GM19035 (cell line): ENCODE results near the gene SLC66A2.
"Not testable (repeated sequence)": the region's sequence is repeated elsewhere in the genome, so short reads cannot be mapped to it uniquely, and the experiment has no call there.

Experiments
- ATAC-seq: cut with Tn5 transposase; IDR thresholded peaks from one replicate; pipeline ENCODE4 v1.9.1; 2021; ENCODE audit not compliant: unreplicated experiment

Gene SLC66A2

DNA sequence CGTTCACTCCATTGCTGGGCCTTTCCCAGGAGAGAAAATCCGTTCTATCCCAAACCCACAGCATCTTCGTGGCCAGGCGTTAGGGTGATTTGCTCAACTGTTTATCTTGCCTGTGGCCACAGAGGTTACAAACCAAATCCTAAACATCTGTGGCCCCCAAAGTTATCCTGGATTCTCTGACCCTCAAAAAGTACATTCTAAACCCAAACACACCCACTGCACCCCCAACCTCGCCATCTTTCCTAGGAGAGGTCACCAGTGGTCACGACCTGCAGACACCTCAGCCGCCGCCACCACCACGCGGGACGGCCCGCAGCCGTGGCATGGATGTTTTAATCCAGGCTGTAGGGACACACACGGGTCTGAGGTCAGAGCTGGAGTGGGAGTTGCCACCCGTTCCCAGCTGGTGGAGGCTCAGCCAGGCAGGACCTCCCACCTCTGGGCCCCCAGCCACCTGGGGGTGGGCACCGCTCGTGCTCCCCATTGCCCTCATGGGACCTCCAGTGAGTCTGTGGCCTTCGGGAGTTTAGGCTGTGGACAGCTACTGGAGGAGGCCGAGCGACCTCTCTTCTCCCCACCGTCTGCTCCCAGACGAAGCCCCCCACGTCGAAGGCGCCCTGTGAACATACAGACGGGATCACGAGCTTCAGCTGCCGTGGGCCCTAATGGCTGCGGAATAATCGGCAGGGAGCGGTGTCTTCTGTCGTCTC lies 81.7 kb downstream of the SLC66A2 start:
- no peak for ATAC-seq

DNA sequence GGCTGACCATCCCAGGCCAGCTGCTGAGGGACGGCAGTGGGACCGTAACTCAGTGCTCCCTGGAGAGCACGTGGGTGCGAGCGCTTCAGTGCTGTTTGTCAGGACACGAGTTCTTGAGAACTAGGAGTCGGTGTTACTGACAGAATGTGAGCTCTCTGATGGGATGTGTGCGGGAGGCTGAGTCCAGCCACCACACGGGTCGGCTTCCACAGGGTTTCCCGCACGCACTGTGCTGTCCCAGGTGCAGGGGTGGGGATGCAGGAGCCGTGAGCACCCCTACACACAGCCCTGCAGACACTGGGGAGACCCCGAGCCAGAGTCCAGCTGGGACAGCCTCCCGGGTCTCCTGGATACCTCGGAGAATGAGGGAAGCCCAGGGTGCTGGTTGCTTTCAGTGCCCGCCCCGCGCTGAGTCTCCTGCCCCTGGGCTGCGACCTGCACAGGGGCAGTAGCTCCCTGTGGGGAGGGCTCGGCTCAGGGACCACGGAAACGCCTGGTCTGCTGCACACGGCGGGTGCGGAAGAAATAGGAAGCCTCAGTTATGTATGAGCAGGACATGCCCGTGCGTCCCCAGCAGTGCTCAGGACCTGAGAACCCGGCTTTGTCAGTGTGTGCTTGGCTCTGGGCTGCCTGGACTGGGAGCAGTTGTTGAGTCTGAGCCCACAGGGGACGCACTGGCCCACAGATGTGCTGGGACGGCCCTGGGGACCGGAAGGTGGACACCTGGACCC lies 82.5 kb downstream of the SLC66A2 start:
- ATAC-seq: no peak

- ATAC-seq: no peak
Observed at GRCh38 chr18:79868168-79868784, 83.2 kb downstream of the SLC66A2 start.

GRCh38 chr18:79867666-79868065 lies 83.8 kb downstream of the SLC66A2 start:
- no peak for ATAC-seq

- ATAC-seq: no peak
Observed at GRCh38 chr18:79866889-79867574, 84.4 kb downstream of the SLC66A2 start.

DNA sequence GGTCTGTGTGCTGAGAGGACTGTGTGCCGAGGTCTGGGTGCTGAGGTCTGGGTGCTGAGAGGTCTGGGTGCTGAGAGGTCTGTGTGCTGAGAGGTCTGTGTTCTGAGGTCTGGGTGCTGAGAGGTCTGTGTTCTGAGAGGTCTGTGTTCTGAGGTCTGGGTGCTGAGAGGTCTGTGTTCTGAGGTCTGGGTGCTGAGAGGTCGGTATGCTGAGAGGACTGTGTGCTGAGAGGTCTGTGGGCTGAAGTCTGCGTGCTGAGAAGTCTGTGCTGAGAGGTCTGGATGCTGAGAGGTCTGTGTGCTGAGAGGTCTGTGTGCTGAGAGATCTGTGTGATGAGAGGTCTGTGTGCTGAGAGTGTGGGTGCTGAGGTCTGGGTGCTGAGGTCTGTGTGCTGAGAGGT lies 85.5 kb downstream of the SLC66A2 start:
- ATAC-seq: not testable (repeated sequence)

GRCh38 chr18:79864955-79865354 lies 86.5 kb downstream of the SLC66A2 start:
- ATAC-seq: not testable (repeated sequence)

- ATAC-seq: no peak
Observed at GRCh38 chr18:79864006-79864725, 87.3 kb downstream of the SLC66A2 start.

- ATAC-seq: no peak
Observed at GRCh38 chr18:79863161-79864005, 88.1 kb downstream of the SLC66A2 start.

DNA sequence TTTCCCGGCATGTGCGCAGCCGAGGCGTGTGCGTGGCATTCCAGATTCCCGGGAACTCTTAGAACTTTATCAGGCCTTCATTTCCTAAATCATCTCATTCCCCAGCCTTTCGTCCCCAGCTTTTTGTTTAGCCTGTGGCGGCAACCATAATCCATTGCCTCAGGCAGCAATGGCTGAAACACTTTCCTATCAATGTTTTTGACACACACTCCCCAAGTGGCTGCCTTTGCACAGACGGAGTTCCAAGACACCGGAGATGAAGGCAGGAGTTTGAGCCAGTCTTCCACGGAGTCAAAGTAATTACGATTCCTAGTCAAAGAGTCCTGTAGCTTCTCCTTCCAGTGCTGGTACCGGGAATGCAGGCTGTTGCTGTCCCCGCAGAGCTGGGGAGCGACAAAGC lies 88.9 kb downstream of the SLC66A2 start:
- ATAC-seq: no peak

DNA sequence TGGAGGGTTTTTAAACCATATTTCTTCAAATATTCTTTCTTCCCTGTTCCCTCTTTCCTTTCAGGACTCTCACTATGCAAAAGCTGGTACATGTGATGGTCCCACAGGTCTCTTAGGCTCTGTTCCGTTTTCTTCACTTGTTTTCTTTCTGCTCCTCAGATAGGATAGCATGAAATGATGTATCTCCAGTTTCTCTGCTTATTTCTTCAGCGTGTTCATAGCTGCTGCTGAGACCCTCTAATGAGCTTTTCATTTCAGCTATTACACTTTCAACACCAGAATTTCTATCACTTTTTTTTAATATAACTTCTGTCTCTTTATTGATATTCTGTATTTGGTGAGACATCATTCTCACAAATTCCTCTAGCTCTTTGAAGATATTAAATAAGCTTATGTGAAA lies 89.8 kb downstream of the SLC66A2 start:
- ATAC-seq: no peak

GRCh38 chr18:79859314-79859713 lies 92.1 kb downstream of the SLC66A2 start:
- no peak for ATAC-seq

DNA sequence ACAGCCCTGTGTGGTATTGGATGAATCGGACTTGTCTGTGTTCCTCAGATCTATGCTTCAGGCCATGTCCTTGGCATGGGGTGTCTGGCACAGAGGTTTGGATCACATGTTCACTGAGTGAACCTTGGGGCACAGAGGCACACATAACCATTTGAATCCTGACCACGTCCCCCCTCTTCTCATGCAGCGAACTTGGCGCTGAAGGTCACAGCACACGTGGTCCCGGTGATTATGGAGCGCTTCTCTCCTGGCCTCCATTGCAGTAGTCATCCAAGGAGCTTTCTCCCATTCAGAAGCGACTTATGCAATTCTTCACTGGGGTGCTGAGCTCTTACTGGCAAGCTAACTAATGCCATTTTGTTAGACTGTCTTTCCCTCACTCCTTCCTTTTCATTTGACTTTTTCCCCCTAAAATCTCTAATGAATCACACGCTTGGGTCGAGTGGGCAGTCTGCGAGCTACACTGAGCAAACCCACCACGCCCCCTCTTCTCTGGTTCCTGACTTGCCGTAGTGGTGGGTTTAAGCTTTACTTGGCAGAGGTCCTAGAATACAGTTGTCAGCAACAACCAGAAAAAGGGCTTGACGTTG lies 94.3 kb downstream of the SLC66A2 start:
- ATAC-seq: no peak

GRCh38 chr18:79856119-79857007 lies 95.1 kb downstream of the SLC66A2 start:
- ATAC-seq: no peak

DNA sequence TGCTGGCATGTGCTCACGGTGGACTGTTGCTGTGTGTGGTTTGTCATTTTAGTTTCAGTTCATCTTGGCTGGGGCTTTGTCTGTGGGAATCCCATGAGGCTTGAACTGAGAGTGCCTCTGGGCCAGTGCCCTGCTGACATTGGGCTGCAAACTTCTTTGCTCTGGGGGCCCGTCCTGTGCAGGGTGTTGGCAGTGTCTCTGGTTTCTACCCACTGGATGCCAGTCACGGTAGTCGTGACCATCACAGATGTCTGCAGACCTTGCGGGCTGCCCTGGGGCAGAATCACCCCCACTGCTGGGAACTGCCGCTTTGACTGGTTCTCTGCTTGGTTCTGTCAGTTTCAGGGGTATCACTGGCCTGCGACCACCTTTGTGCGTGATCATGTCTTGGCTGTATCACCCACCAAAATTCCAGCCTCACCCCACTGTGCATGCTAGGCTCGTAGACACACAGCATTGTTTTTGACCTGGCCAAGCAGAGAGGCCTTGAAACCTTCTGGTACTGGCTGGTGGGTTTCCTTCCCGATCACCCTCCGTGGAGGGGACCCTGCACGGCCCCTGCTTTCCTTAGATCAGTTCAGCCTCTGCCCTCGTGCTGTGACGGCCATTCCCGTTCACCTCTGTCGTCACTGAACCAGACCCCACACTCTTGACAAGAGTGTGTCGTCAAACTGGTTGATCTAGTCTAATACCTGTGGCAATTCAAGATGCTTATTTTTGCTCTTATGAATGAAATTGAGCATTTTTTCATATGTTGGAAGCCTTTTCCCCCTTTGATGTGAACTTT lies 96.1 kb downstream of the SLC66A2 start:
- ATAC-seq: no peak

DNA sequence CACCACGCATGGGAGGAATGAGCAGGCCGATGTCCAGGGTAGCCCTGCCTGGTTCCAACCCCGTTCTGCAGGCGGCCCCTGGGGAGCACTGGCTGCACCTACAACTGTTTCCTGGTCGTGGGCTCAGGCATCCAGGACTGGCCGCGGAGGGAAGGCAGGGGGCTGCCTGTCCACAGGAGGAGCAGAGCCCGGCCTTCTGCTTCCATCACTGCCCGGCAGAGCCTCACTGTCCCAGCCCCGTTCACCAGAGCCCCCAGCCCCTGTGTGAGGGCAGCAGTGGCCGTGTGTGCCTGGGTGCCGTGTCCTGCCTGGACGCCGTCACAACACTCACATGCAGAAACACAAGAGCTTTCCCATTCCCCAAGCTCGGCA lies 97.5 kb downstream of the SLC66A2 start:
- no peak for ATAC-seq

DNA sequence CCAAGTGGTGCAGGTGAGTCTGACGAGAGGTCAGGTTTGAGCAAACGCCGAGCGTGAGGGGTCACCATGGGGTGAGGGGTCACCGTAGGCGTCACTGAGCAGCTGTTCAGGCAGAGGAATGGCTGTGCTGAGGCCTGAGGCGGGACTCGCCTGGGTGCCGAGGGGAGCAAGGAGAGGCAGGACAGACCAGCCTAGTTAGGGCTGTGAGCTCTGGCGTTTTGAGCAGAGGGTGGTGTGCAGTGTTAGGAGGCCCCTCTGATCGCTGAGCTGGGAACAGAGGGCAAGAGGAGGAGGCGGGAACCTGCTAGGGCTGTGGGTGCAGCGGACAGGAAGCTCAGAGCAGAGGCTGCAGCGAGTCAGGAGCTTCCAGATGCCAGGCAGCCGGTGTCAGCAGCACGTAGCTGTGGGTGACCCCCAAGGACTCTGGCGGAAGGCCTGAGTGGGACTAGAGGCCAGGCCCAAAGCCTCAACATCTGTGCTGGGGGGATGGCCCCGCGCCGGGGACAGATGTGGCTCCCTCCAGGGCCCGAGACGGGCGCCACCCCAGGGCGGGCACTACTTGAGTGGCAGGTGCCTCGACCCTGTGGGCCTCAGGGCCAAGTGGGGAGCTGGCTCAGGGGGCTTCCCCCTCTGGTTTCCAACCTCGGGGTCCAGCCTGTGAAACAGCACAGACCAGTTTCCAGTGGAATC lies 98.0 kb downstream of the SLC66A2 start:
- no peak for ATAC-seq
